Measurements from ENCODE around the gene PIK3CG.
"Not testable (repeated sequence)": the region's sequence is repeated elsewhere in the genome, so short reads cannot be mapped to it uniquely, and the experiment has no call there.

The PIK3CG gene

GRCh38 chr7:106944035-106944665 is 79.1 kb downstream of the PIK3CG start:
- no peak for DNase-seq

GRCh38 chr7:106947244-106947728 is 82.2 kb downstream of the PIK3CG start:
- DNase-seq: peak; percentile 19

DNA sequence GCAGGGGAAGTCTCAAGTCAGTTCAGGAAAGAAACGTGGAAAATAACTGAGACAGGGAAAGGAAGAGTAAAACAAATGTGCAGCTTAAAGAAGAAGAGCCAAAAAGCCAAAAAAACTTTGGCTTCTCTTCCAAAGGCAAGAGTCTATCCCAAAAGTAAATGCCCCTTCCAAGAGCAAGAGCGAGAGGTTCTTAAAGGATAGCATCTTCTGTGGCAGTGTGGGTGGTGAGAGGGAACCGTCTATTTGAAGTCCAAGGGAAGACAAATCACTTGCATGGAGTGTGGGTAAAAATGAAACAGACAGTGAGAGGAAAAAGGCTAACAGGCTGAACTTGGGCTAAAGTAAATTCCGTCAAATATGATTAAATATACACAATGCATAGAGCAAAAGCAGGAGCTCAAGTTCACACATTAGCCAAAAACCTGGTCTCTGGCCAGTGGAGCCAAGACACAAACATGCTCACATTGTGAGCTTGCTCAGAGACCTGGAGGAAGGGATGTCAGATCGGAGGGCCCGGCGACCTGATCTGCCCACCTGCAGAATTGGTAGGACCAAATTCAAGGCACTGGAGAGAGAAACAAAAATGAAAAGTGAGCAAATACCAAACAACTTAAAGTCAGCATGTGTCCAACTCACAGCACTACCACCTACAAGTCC is 87.0 kb downstream of the PIK3CG start:
- DNase-seq: no peak

- DNase-seq: no peak
These were observed 87.7 kb downstream of the PIK3CG start for GRCh38 chr7:106952658-106953231.

GRCh38 chr7:106954840-106955239 is 89.8 kb downstream of the PIK3CG start:
- no peak for DNase-seq

- DNase-seq: not testable (repeated sequence)
These were observed 90.8 kb downstream of the PIK3CG start for GRCh38 chr7:106955857-106956256.
